Neural cell (in vitro differentiated cells): ENCODE results near the gene TSPYL6. TPM values are rescaled to one million over a fixed set of nuclear protein-coding genes. Genes with fewer than 3 reads are reported as not detected.

Source experiments
- H2AFZ ChIP-seq: fragments of 200-600, 300-800 bp; sonication (generic), shearing (Covaris generic); 2 replicates; pipeline ENCODE4 v1.6.0; 2014; ENCODE audit warnings: low read depth, mild to moderate bottlenecking, antibody characterized with exemption, low read length, moderate library complexity
- H3F3A ChIP-seq: fragments of 200-600 bp; shearing (Covaris generic); 2 replicates; pipeline ENCODE4 v1.6.1; 2016; ENCODE audit warnings: mild to moderate bottlenecking, moderate library complexity, mixed read lengths, antibody characterized with exemption, low read length; ENCODE audit not compliant: insufficient read depth, poor library complexity, severe bottlenecking
- H3K27ac ChIP-seq: fragments of 200-600, 300-800 bp; sonication (generic), shearing (Covaris generic); 2 replicates; pipeline ENCODE4 v1.5.1; 2014; ENCODE audit warnings: mild to moderate bottlenecking, low read length, moderate library complexity
- H3K27me3 ChIP-seq: fragments of 300-800, 200-600 bp; sonication (generic), shearing (Covaris generic); 2 replicates; pipeline ENCODE4 v1.6.0; 2014; ENCODE audit warnings: mild to moderate bottlenecking, low read depth, low read length, moderate library complexity; ENCODE audit not compliant: insufficient read depth
- H3K36me3 ChIP-seq: fragments of 300-800, 200-600 bp; sonication (generic), shearing (Covaris generic); 2 replicates; pipeline ENCODE4 v1.5.1; 2014; ENCODE audit warnings: mild to moderate bottlenecking, antibody characterized with exemption, low read length, moderate library complexity; ENCODE audit not compliant: insufficient read depth
- H3K4me2 ChIP-seq: fragments of 300-800, 200-600 bp; sonication (generic), shearing (Covaris generic); 2 replicates; pipeline ENCODE4 v1.6.0; 2014; ENCODE audit warnings: mild to moderate bottlenecking, low read length
- H3K4me3 ChIP-seq: fragments of 300-800, 200-600 bp; sonication (generic), shearing (Covaris generic); 2 replicates; pipeline ENCODE4 v1.5.1; 2014; ENCODE audit warnings: mild to moderate bottlenecking, low read length, moderate library complexity
- H3K79me2 ChIP-seq: fragments of 200-600 bp; shearing (Covaris generic); replicated peaks from 2 replicates; pipeline ENCODE4 v1.6.0; 2014; ENCODE audit warnings: mild to moderate bottlenecking, low read length, moderate library complexity; ENCODE audit not compliant: insufficient read depth
- H3K9ac ChIP-seq: fragments of 300-800, 200-600 bp; sonication (generic), shearing (Covaris generic); 2 replicates; pipeline ENCODE4 v1.6.1; 2016; ENCODE audit warnings: mild to moderate bottlenecking, low read length, mixed read lengths
- H3K9me2 ChIP-seq: fragments of 200-600 bp; shearing (Covaris generic); 2 replicates; pipeline ENCODE4 v1.6.1; 2016; ENCODE audit warnings: mild to moderate bottlenecking, low read length, mixed read lengths; ENCODE audit not compliant: insufficient read depth
- H3K9me3 ChIP-seq: fragments of 200-600, 300-800 bp; sonication (generic), shearing (Covaris generic); 2 replicates; pipeline ENCODE4 v1.6.1; 2016; ENCODE audit warnings: mild to moderate bottlenecking, mixed run types, low read length, moderate library complexity, mixed read lengths
- H4K20me1 ChIP-seq: fragments of 200-600 bp; shearing (Covaris generic); 2 replicates; pipeline ENCODE4 v1.6.1; 2016; ENCODE audit warnings: mild to moderate bottlenecking, mixed run types; ENCODE audit not compliant: insufficient read depth
- CTCF ChIP-seq: fragments of 450-650 bp; IDR thresholded peaks from 2 replicates; pipeline ENCODE4 v1.5.1; 2014; ENCODE audit warnings: antibody characterized with exemption, mild to moderate bottlenecking, moderate library complexity; ENCODE audit not compliant: poor library complexity, severe bottlenecking
- EP300 ChIP-seq: fragments of 450-650 bp; conservative IDR thresholded peaks from 2 replicates; pipeline ENCODE4 v1.6.1; 2014; ENCODE audit warnings: antibody characterized with exemption, mild to moderate bottlenecking, moderate library complexity; ENCODE audit not compliant: poor library complexity, severe bottlenecking
- EZH2 ChIP-seq: fragments of 200-600, 300-800 bp; shearing (Covaris generic), sonication (generic); IDR thresholded peaks from 2 replicates; pipeline ENCODE4 v1.6.1; 2014; ENCODE audit warnings: antibody characterized with exemption, low read length, borderline replicate concordance, mild to moderate bottlenecking; ENCODE audit not compliant: insufficient read depth, poor library complexity, severe bottlenecking
- MXI1 ChIP-seq: fragments of 450-650 bp; conservative IDR thresholded peaks from 2 replicates; pipeline ENCODE4 v1.6.1; 2014; ENCODE audit warnings: antibody characterized with exemption, mild to moderate bottlenecking; ENCODE audit not compliant: poor library complexity, severe bottlenecking
- POLR2AphosphoS5 ChIP-seq: IDR thresholded peaks from 2 replicates; pipeline ENCODE4 v1.6.1; 2012
- RAD21 ChIP-seq: fragments of 450-650 bp; conservative IDR thresholded peaks from 2 replicates; pipeline ENCODE4 v1.6.1; 2014; ENCODE audit warnings: antibody characterized with exemption, mild to moderate bottlenecking, moderate library complexity
- REST ChIP-seq: IDR thresholded peaks from 2 replicates; pipeline ENCODE4 v1.6.1; 2012; ENCODE audit warnings: borderline replicate concordance
- SMC3 ChIP-seq: fragments of 450-650 bp; conservative IDR thresholded peaks from 2 replicates; pipeline ENCODE4 v1.6.1; 2014; ENCODE audit warnings: antibody characterized with exemption, mild to moderate bottlenecking, moderate library complexity; ENCODE audit not compliant: poor library complexity
- TAF1 ChIP-seq: IDR thresholded peaks from 2 replicates; pipeline ENCODE4 v1.6.1; 2012; ENCODE audit warnings: low read depth
- polyA plus RNA-seq: library from polyadenylated mRNA; depleted of rRNA; stranded (reverse); fragments of >200 nt; gene quantifications from 2 replicates; pipeline ENCODE4 v1.2.3, GENCODE V29; 2014

Gene TSPYL6
- polyA plus RNA-seq, 1 donor from 2014 or later = not detected

- no peak overlapping the region for H3K4me2 ChIP-seq
- no peak for TF ChIP-seq RAD21
- TF ChIP-seq TAF1 = no peak
- TF ChIP-seq CTCF = no peak
- TF ChIP-seq SMC3 = no peak
- no peak for TF ChIP-seq EZH2
- TF ChIP-seq REST = no peak
- TF ChIP-seq POLR2AphosphoS5 = no peak
- no peak for TF ChIP-seq EP300
- no peak for TF ChIP-seq MXI1
Measured at GRCh38 chr2:54224997-54225396, 31.0 kb downstream of the TSPYL6 start.

DNA sequence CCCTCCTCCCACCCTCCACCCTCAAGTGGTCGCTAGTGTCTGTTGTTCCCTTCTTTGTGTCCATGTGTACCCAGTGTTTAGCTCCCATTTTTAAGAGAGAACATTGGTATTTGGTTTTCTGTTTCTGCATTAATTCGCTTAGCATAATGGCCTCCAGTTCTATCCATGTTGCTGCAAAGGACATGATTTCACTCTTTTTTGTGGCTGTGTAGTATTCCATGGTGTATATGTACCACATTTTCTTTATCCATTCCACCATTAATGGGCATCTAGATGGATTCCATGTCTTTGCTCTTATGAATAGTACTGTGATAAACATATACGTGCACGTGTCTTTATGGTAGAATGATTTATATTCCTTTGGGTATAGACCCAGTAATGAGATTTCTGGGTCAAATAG lies 42.9 kb downstream of the TSPYL6 start:
- Histone ChIP-seq H3K9ac (no peak overlapping the region), H3K79me2 (no peaks in the 10 kb centered on the region), H4K20me1 (no peaks in the 10 kb centered on the region), H3K9me2 (no peaks in the 10 kb centered on the region), H3K36me3 (no peaks in the 10 kb centered on the region), H3F3A (no peaks in the 10 kb centered on the region), H3K4me3 (no peak overlapping the region), H3K9me3 (no peaks in the 10 kb centered on the region), H3K27ac (no peak overlapping the region), H3K27me3 (no peaks in the 10 kb centered on the region), H2AFZ (no peak overlapping the region), H3K4me2 (no peak overlapping the region)
- TF ChIP-seq CTCF (no peak), EP300 (no peak)

More at GRCh38 chr2:54224997-54225396, 31.0 kb downstream of the TSPYL6 start:
- H3K27me3 ChIP-seq = no peaks in the 10 kb centered on the region
- H3K36me3 ChIP-seq = no peaks in the 10 kb centered on the region
- H3K9me3 ChIP-seq = no peaks in the 10 kb centered on the region
- no peaks in the 10 kb centered on the region for H3K9me2 ChIP-seq
- H3K4me3 ChIP-seq = no peak overlapping the region
- no peak overlapping the region for H3K27ac ChIP-seq
- no peak overlapping the region for H3K9ac ChIP-seq
- no peak overlapping the region for H2AFZ ChIP-seq
- H4K20me1 ChIP-seq = no peaks in the 10 kb centered on the region
- no peaks in the 10 kb centered on the region for H3K79me2 ChIP-seq
- H3F3A ChIP-seq = no peaks in the 10 kb centered on the region
